Embryonic facial prominence (tissue), 1 donor: ENCODE results near the gene UNK.

Experiments used
- DNase-seq: peaks from one replicate; pipeline ENCODE4 v3.0.0-alpha.2; 2016; ENCODE audit errors: extremely low spot score

UNK gene

GRCh38 chr17:75873587-75874322 is 89.1 kb downstream of the UNK start:
- no peak for DNase-seq

DNA sequence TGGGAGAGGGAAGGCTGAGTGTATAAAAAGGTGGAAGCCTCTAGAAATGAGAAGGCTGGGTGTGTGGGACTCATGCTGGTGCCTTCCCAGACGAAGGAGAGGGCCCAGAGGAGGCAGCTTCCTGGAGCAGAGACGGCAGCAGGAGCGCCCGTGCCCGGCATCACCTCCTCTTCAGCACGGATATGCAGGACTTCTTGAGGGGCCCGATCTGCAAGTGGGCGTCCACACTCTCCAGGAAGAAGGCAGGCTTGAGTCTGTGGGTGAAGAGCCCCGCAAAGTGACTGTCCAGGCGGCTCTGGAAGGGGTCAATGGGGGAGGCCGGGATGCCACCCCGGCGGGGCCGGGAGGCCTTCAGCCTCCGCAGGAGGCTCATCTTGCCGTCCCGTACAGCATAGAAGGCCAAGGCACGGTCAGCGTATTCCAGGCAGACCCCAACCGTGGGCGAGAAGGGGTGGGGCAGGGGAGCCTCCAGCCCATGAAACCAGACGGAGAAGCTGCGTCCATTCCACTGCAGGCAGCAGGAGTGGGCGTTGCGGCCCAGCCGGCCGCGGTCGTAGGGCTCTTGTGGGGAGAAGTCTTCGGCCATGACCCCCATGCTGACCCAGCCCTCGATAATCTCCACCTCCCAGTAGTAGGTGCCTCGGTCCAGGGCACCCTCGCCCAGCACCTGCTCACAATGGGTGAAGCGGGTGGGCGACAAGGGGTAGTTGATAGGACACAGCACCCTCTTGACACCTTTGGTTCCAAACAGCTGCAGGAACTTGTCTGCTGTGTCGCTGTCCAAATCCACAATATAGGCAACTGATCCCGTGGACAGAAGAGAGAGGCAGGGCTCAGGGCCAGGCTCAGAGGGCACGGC is 89.9 kb downstream of the UNK start:
- no peak for DNase-seq
